ENCODE results near the gene HS3ST6. TPM values are rescaled to one million over a fixed set of nuclear protein-coding genes. Genes with fewer than 3 reads are reported as not detected.

HS3ST6 gene
- total and polyA plus RNA-seq, 2 of the 13 experiments (the other 11 are each of a cell fraction or from before 2014, with no cell fraction given): not detected

GRCh38 chr16:1932050-1933028 lies 14.1 kb upstream of the HS3ST6 start (continued):
- TF ChIP-seq PBX2 (CRISPR knock-in tag; IDR thresholded peaks at IDR 0.05) (no peak), ZNF770 (CRISPR knock-in tag; IDR thresholded peaks at IDR 0.05) (peak; percentile 47; the same call in 1 of the 2 replicates), ZBED4 (CRISPR knock-in tag; IDR thresholded peaks at IDR 0.05; ENCODE audit: borderline replicate concordance) (no peak), GLI4 (CRISPR knock-in tag; IDR thresholded peaks at IDR 0.05; ENCODE audit: borderline replicate concordance) (no peak), ZNF773 (CRISPR knock-in tag; IDR thresholded peaks at IDR 0.05; ENCODE audit: borderline replicate concordance) (no peak), ZC3H13 (CRISPR knock-in tag; IDR thresholded peaks at IDR 0.05) (no peak), THAP7 (CRISPR knock-in tag; IDR thresholded peaks at IDR 0.05) (no peak), MTF2 (CRISPR knock-in tag; IDR thresholded peaks at IDR 0.05; ENCODE audit: borderline replicate concordance) (no peak), NFYB (CRISPR knock-in tag; IDR thresholded peaks at IDR 0.05) (no peak), SRY (CRISPR knock-in tag; IDR thresholded peaks at IDR 0.05) (no peak), NCOR1 (IDR thresholded peaks at IDR 0.05; ENCODE audit: borderline replicate concordance, low read length) (no peak), FOXM1 (CRISPR knock-in tag; IDR thresholded peaks at IDR 0.05) (no peak), HNF4G (IDR thresholded peaks at IDR 0.05; ENCODE audit: borderline replicate concordance, low read depth, low read length) (no peak), HNF4G (CRISPR knock-in tag; IDR thresholded peaks at IDR 0.05; ENCODE audit: borderline replicate concordance, low read depth) (no peak), FOXK1 (CRISPR knock-in tag; IDR thresholded peaks at IDR 0.05; ENCODE audit: borderline replicate concordance, low read depth) (no peak), NR3C1 (CRISPR knock-in tag; IDR thresholded peaks at IDR 0.05) (no peak), TCF12 (IDR thresholded peaks at IDR 0.05) (no peak), TCF12 (CRISPR knock-in tag; IDR thresholded peaks at IDR 0.05) (no peak), MNT (IDR thresholded peaks at IDR 0.05) (no peak)
